ENCODE measurements around the gene EIF2AK2.

DNA sequence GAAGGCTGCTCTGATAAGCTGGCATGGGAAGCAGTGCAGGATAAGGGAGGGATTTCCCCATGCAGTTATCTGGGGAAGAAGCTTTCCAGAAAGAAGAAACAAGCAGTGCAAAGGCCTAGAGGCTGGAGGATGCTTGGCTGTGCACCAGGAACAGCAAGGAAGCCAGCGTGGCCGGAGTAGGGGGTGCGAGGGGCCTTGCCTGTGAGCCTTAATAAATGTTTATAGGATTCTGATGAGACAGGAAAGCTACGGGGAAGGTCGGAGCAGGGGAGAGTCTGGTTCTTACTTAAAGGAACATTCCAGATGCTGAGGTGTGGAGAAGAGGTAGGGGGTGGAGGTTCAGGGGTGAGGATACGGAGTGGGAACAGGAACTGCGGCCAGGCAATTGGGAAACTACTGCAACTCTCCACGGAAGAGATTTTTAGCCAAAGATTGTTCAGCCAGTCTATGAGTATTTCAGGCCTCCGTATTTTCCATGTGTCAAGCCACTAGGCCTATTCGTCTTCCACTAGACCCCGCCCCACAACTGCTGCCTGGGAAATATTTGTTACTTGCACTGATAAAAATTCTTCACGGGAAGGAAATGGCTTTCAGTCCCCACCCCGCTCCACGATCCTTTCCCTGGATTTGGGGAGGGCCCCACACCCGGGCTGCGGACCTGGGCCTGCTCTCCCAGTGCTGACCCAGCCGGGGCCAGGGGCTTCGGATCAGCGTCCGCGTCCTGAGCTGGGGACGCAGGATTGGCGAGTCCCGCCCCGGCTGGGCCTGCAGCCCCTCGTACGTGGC is 516 bp downstream of the EIF2AK2 start:
- TF ChIP-seq RAD51 (IDR thresholded peaks at IDR 0.05): no peak
- no peak for TF ChIP-seq RBBP5 (conservative IDR thresholded peaks at IDR 0.05)
- TF ChIP-seq POLR2A (IDR thresholded peaks at IDR 0.05; ENCODE audit: low read depth, low read length): no peak
- no peak for TF ChIP-seq EZH2 (IDR thresholded peaks at IDR 0.05; ENCODE audit: borderline replicate concordance, control insufficient read depth, low read depth, low read length)
- no peak for TF ChIP-seq EP300 (IDR thresholded peaks at IDR 0.05; ENCODE audit: borderline replicate concordance in 1 of 2, control insufficient read depth in 1 of 2, low read depth in 2 of 2, low read length in 2 of 2)
- TF ChIP-seq, protein P1, sequence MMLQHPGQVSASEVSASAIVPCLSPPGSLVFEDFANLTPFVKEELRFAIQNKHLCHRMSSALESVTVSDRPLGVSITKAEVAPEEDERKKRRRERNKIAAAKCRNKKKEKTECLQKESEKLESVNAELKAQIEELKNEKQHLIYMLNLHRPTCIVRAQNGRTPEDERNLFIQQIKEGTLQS (IDR thresholded peaks at IDR 0.05; ENCODE audit: borderline replicate concordance, extremely low read depth, low read depth, low read length): no peak
- no peak for TF ChIP-seq BMI1 (IDR thresholded peaks at IDR 0.05; ENCODE audit: borderline replicate concordance)
- no peak for TF ChIP-seq SP1 (IDR thresholded peaks at IDR 0.05; ENCODE audit: low read depth, low read length)
- TF ChIP-seq RELA (IDR thresholded peaks at IDR 0.05; ENCODE audit: borderline replicate concordance, partially characterized antibody): no peak
- TF ChIP-seq, protein P2, sequence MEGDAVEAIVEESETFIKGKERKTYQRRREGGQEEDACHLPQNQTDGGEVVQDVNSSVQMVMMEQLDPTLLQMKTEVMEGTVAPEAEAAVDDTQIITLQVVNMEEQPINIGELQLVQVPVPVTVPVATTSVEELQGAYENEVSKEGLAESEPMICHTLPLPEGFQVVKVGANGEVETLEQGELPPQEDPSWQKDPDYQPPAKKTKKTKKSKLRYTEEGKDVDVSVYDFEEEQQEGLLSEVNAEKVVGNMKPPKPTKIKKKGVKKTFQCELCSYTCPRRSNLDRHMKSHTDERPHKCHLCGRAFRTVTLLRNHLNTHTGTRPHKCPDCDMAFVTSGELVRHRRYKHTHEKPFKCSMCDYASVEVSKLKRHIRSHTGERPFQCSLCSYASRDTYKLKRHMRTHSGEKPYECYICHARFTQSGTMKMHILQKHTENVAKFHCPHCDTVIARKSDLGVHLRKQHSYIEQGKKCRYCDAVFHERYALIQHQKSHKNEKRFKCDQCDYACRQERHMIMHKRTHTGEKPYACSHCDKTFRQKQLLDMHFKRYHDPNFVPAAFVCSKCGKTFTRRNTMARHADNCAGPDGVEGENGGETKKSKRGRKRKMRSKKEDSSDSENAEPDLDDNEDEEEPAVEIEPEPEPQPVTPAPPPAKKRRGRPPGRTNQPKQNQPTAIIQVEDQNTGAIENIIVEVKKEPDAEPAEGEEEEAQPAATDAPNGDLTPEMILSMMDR (IDR thresholded peaks at IDR 0.05 in 2 of 3, conservative IDR thresholded peaks at IDR 0.05 in 1 of 3; ENCODE audit: control insufficient read depth in 2 of 3, extremely low read depth in 1 of 3, insufficient read depth in 1 of 3, low read depth in 3 of 3, low read length in 3 of 3): no peak
- no peak for TF ChIP-seq NFYB (IDR thresholded peaks at IDR 0.05; ENCODE audit: insufficient read depth, low read depth, low read length)

Measured in GM12878 (cell line).